EL (cell line): ENCODE results near the gene SELENOW.
"Not testable (repeated sequence)": the region's sequence is repeated elsewhere in the genome, so short reads cannot be mapped to it uniquely, and the experiment has no call there.

Experiments used
- DNase-seq: peaks from one replicate; pipeline ENCODE4 v3.0.0-alpha.2; 2016

The SELENOW gene

DNA sequence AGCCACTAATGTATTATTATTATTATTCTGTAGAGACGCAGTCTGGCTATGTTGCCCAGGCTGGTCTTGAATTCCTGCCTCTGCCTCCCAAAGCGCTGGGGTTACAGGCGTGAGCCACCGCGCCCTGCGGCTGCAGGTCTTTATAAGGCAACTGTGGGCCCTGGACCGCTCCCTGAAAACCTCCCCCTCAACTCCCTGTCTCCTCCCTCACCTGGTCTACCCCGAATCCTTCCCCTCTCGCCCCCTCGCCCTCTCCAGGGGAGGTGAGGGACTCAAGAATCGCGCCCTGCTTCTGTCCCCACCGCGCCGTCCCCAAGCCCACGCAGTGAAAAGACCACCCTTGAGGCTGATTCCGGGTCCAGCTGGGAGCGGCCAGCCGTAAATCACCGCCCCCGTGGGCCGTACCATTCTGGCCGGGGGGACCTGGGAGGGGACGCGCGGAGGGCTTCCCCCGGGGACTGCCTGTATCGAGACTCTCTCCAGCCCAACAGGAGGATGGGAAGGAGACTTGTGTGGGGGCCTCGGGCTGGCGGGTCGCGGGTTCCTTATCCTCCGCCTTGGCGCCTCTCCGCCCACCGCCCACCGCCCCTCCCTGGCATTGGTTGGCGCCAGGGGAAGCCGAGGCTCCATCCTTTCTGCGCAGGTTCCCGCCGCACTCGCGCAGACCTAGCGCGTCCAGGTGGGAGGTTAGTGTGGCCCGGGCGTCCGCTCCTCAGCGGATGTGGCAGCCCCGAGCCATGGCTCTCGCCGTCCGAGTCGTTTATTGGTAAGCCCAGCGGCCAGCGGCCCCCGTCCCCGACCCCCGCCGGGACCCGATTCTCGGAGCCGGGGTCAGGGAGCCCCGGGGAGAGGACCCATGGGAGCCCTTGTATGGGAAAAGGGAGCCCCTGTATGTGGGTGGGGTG, at the start of gene SELENOW:
SELENOW (plus strand) TSS at position 655 of the 905 bp plus-strand sequence; CDS start at position 738, 83 bp downstream.
- DNase-seq, result peak; percentile 66

DNA sequence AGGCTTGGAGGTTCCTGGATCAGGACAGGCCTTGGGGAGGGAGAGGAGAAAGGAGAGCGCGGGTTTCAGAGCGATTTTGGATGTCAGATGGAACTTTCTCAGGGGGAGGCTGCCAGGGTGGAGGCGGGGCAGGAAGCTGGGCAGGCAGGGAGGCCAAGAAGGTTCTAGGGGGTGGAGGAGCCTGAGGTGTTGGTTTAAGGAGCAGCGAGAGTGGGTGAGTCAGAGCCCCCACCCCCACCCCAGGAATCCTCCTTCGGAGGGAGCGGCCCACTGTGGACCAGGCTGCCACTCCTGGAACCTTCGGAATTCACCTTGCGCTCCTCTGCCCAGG, 49.1 kb upstream of the SELENOW start:
- DNase-seq, result peak; percentile 96

GRCh38 chr19:47729799-47730520, 48.5 kb upstream of the SELENOW start:
- DNase-seq, result no peak

DNA sequence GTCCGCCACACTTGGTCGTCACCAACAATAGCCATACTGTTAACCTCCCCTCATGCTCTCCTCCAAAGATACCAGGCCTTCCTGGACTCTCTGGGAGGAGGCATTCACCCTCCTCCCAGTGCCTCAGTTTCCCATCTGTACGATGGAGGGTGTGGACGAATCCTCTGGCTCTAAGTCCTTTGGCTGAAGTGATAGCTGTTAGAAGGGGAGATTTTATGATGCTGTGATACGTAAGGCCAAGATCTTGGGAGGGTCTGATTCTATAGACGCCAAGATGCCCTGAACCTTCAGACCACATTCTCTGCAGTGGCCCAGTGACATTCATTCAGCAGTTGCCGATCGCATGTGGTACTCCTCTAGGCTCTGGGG, 48.0 kb upstream of the SELENOW start:
- DNase-seq, result no peak

DNA sequence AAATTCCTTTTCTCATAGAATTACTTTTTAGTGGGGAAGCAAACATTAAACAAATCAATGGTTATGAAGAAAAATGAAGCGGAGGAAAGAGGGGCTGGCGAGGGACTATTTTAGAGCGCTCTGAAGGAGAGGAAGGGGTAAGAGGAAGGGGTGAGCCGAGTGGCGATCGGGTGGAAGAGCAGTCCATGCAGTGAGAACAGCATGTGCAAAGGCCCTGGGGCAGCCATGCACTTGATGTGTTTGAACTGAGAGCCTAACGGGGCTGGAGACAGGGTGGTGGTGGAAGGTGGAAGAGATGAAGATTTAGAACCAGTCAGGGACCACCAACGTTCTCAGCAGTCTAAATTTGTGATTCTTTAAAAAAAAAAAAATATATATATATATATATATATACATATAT, 47.6 kb upstream of the SELENOW start:
- no peak for DNase-seq

DNA sequence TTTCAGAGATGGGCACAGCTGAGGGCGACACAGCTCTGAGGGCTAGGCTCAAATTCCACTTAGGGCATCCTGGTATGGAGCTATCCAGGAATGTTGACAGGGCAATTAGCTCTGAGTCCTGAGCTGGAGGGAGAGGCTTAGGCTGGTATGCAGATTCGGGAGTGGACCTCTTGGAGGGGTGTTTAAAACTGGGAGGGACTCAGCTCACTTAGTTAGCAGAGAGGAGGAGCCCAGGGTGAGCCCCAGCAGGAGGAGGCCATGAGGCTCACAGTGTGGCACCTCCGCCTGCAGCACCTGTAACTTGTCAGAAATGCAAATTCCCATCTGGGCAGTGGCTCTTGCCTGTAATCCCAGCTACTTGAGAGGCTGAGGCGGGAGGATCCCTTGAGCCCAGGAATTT, 43.4 kb upstream of the SELENOW start:
- no peak for DNase-seq

DNA sequence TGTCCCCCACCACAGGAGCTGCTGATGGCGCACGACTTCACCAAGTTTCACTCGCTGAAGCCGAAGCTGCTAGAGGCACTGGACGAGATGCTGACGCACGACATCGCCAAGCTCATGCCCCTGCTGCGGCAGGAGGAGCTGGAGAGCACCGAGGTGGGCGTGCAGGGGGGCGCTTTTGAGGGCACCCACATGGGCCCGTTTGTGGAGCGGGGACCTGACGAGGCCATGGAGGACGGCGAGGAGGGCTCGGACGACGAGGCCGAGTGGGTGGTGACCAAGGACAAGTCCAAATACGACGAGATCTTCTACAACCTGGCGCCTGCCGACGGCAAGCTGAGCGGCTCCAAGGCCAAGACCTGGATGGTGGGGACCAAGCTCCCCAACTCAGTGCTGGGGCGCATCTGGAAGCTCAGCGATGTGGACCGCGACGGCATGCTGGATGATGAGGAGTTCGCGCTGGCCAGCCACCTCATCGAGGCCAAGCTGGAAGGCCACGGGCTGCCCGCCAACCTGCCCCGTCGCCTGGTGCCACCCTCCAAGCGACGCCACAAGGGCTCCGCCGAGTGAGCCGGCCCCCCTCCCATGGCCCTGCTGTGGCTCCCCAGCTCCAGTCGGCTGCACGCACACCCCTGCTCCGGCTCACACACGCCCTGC, 37.5 kb upstream of the SELENOW start:
- no peak for DNase-seq

DNA sequence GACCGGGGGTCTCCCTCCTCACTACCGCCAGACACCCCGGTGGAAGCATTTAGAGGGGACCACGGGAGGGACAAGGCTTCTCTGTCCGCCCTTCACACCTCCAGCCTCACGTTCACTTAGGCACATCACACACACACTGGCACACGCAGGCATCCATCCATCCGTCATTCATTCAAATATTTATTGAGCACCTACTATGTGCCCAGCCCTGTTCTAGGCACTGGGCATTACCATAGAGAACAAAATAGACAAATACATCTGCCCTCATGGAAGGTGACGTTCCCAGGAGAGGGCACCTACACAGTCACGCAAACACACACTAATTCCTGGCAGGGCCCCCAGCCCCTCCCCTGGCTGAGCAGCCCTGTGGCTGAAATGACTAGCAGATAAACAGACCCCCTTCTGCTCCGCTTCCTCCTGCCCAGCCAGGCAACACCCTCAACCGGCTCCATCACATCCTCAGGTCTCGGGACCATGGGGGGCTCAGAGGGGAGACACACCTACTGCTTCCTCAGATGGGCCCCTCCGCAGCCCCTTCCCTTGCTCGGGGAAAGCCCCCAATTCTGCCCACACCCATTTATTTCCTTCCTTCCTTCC, 36.9 kb upstream of the SELENOW start:
- DNase-seq, result no peak

GRCh38 chr19:47742634-47743033, 35.9 kb upstream of the SELENOW start:
- no peak for DNase-seq

- peak; percentile 96 for DNase-seq
Measured at GRCh38 chr19:47745010-47745901, 33.2 kb upstream of the SELENOW start, which contains the start of gene NOP53. Gene NOP53 (plus strand): TSS chr19:47745546. CDS start chr19:47745560, 14 bp downstream.

DNA sequence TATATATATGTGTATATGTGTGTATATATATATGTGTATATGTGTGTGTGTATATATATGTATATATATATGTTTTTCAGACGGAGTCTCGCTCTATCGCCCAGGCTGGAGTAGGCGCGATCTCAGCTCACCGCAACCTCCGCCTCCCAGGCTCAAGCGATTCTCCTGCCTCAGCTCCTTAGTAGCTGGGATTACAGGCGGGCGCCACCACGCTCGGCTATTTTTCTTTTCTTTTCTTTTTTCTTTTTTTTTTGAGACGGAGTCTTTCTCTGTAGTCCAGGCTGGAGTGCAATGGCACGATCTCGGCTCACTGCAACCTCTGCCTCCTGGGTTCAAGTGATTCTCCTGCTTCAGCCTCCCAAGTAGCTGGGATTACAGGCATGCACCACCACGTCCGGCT, 32.4 kb upstream of the SELENOW start:
- DNase-seq, result not testable (repeated sequence)

GRCh38 chr19:47749326-47749725, 29.2 kb upstream of the SELENOW start:
- no peak for DNase-seq

- DNase-seq, result no peak
Measured at GRCh38 chr19:47750752-47751151, 27.8 kb upstream of the SELENOW start.

DNA sequence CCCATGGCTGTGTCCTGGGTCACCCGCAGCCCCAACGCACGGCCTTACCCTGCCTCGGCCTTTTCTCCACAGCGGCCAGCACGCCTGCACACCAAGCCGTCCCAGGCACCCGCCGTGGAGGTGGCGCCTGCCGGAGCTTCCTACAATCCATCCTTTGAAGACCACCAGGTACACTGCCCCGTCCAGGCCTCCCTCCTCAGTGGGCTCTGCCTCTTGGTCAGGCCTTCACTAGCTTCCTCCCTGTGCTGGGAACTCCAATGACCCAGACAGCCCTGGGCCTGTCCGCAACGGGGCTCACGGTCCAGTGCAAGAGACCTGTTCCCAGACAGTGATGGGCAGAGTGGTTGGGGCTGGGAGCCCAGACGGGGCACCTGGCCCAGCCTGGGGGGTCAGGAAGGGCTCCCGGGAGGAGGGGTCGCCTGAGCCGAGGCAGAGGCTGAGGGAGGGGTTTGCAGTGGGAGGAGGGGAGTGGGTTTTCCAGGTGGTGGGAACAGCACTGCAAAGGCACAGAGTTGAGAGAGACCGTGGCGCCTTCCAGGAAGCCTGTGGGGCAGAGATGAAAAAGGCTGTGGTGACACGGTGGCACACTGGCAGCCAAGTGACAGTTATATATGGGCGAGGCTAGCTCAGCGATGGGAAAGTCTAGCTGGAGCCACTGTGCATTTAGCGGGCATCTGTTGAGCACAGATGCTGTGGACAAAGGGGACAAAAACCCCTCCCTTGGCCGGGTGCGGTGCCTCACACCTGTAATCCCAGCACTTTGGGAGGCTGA, 25.9 kb upstream of the SELENOW start:
- DNase-seq, result no peak

- no peak for DNase-seq
Measured at GRCh38 chr19:47754206-47755064, 24.1 kb upstream of the SELENOW start.

DNA sequence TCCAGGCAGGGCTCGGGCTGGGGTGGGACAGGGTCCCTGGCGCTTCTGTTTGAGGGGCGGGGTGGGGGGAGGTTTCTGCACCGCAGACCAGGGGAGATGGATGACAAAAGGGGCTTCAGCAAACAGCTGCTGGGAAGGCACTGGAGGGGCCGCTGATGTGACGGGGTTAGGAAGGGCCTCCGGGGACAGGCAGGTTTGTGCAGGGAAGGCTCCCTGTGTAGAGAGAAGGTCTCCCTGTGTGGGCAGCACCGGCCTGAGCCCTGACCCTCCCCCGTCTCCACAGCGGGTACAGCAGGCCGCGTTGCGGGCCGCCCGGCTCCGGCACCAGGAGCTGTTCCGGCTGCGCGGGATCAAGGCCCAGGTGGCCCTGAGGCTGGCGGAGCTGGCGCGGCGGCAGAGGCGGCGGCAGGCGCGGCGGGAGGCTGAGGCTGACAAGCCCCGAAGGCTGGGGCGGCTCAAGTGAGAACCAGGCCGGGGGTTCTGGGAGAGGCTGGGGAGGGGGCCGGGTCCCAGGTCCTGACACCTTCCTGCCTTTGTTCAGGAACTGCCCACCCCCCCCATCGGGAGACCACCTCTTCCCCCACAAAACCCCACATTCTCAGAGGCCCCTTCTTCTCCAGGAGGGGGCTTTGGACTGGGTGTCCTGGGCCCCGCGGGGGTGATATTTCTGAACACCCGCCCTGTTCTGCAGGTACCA, 23.3 kb upstream of the SELENOW start:
- no peak for DNase-seq

DNA sequence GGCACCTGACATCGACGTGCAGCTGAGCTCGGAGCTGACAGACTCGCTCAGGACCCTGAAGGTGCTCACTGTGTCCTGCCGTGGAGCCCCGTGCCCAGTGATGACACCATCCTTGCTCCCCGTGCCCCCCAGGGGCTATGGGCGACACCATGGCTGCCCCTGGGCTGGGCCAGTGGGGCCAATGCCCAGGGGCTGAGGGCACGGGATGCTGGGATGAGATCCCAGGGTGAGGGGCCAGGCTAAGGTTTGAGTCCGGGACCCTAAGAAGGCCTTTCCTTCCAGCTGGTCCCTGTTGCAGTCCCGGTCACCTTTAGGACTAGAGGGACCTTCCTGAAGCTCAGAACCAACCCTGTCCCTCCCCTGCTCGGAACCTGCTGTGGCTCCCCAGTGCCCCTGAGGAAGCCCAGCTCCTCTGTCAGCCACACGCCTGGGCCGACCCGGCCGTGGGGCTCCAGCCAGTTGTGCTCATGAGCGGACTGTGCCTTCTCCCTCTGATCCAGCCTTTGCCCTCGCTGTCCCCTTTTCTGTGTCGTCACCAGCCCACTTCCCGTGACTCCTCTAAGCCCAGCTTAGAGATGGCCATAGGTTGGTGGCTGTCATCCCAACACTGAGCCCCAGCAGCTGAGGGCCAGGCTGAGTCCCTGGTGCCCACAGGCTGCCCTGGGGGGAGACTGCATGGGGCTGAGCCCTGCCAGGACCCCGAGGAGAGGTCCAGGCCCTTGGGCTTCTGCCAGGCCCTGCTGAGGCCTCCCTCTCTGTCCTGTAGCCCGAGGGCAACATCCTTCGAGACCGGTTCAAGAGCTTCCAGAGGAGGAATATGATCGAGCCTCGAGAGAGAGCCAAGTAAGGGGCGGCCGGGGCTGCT, 22.5 kb upstream of the SELENOW start:
- no peak for DNase-seq

- no peak for DNase-seq
Measured at GRCh38 chr19:47756627-47756929, 21.9 kb upstream of the SELENOW start.
